ENCODE data around the gene LCP2. TPM values are rescaled to one million over a fixed set of nuclear protein-coding genes. Genes with fewer than 3 reads are reported as not detected.

The LCP2 gene
- polyA plus RNA-seq, 2 of the 4 experiments (the other 2 are of a cell fraction) = not detected

- Histone ChIP-seq H3K4me2 (no peak overlapping the region), H3K4me1 (no peaks in the 10 kb centered on the region), H3K9me3 (no peaks in the 10 kb centered on the region), H3K27ac (no peak overlapping the region), H3K4me3 (no peak overlapping the region)
- ChIA-PET POLR2A (no interaction called here), CTCF (interaction anchor here (0.9 to 1.2 kb wide), 2 partner anchors 11 to 13 kb away, joined by 3 to 6 read pairs; no protein-coding TSS in a partner anchor)
- TF ChIP-seq RNF2 (IDR thresholded peaks at IDR 0.05; ENCODE audit: borderline replicate concordance, low read depth) (no peak), SMC3 (IDR thresholded peaks at IDR 0.05) (no peak), JUN (IDR thresholded peaks at IDR 0.05) (no peak), RCOR1 (IDR thresholded peaks at IDR 0.05; ENCODE audit: low read depth, low read length) (no peak), CHD4 (IDR thresholded peaks at IDR 0.05; ENCODE audit: borderline replicate concordance) (no peak), ZSCAN20 (CRISPR knock-in tag; IDR thresholded peaks at IDR 0.05) (no peak)
- no peak for ATAC-seq
- no peak for FAIRE-seq
- 26% methylated on average over 1 of the region's 1 CpG for WGBS (ENCODE audit: missing lambda C conversion rate)
- DNase-seq (ENCODE audit: low read depth in 1 of 2, low spot score in 1 of 2) = no peak
Measured at GRCh38 chr5:170256571-170256970, 41.0 kb downstream of the LCP2 start.

GRCh38 chr5:170254056-170254455, 43.5 kb downstream of the LCP2 start:
- FAIRE-seq = no peak
- Histone ChIP-seq H3K27ac (no peak overlapping the region), H3K4me2 (no peak overlapping the region), H3K4me3 (no peak overlapping the region), H3K9me3 (no peaks in the 10 kb centered on the region), H3K4me1 (no peaks in the 10 kb centered on the region)
- WGBS (ENCODE audit: missing lambda C conversion rate) = 47% methylated on average over 8 of the region's 8 CpGs
- ChIA-PET CTCF (no interaction called here), POLR2A (no interaction called here)
- TF ChIP-seq RNF2 (IDR thresholded peaks at IDR 0.05; ENCODE audit: borderline replicate concordance, low read depth) (no peak), JUN (IDR thresholded peaks at IDR 0.05) (no peak), RAD21 (conservative IDR thresholded peaks at IDR 0.05 in 1 of 2, IDR thresholded peaks at IDR 0.05 in 1 of 2) (no peak), MYC (IDR thresholded peaks at IDR 0.05; ENCODE audit: borderline replicate concordance, low read length) (no peak), HEYL (CRISPR knock-in tag; IDR thresholded peaks at IDR 0.05) (no peak), EHMT2 (IDR thresholded peaks at IDR 0.05; ENCODE audit: low read depth) (no peak), FOSL2 (IDR thresholded peaks at IDR 0.05) (no peak), FOSL2 (CRISPR knock-in tag; IDR thresholded peaks at IDR 0.05) (no peak), E2F6 (IDR thresholded peaks at IDR 0.05; ENCODE audit: borderline replicate concordance, low read depth) (no peak), CTCF (IDR thresholded peaks at IDR 0.05) (no peak), NR3C1 (IDR thresholded peaks at IDR 0.05) (no peak), CHD4 (IDR thresholded peaks at IDR 0.05; ENCODE audit: borderline replicate concordance) (no peak), FOXS1 (CRISPR knock-in tag; IDR thresholded peaks at IDR 0.05) (no peak)
- TF ChIP-seq, protein P1, sequence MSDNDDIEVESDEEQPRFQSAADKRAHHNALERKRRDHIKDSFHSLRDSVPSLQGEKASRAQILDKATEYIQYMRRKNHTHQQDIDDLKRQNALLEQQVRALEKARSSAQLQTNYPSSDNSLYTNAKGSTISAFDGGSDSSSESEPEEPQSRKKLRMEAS (IDR thresholded peaks at IDR 0.05) = no peak
- no peak for DNase-seq (ENCODE audit: low read depth in 1 of 2, low spot score in 1 of 2)
- ATAC-seq = no peak

DNA sequence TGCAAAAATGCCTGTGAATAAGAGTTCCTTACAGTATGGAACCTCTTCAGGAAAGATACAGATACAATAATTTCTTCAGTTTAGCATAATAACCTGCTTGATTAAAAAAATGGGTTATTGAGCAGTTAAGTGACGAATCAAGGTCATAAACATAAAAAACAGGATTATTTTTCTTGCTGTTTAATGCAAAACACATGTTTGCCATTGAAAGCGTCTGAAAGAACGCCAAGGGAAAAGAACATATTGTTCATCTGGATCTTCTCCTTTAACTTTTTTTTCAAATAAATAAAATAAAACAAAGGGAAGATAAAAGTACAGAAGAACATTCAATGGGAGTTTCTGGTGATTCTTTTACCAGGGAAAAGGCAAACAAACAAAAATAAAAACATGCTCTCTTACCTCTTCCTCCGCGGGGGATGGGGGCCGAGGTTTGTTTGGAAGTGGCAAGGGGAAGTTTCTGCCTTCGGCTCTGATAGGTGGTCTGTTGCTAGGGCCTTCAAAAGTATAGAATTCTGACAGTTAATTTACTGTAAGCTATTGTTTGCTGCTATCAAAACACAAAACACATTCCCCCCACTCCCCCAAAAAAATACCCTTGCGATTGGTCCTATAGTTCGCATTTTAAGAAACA, 44.7 kb downstream of the LCP2 start:
- H3K27ac ChIP-seq = no peak overlapping the region
- CTCF ChIA-PET = interaction anchor here (2.6 to 3.1 kb wide), 2 partner anchors 14 to 27 kb away, joined by 9 to 12 read pairs; no protein-coding TSS in a partner anchor
- H3K4me1 ChIP-seq = no peaks in the 10 kb centered on the region
- no peak overlapping the region for H3K4me2 ChIP-seq
- DNase-seq (ENCODE audit: low read depth in 1 of 2, low spot score in 1 of 2) = no peak
- FAIRE-seq = no peak
- ATAC-seq = no peak
- no peak for TF ChIP-seq SREBF2 (IDR thresholded peaks at IDR 0.05)
- POLR2A ChIA-PET = no interaction called here
- WGBS (ENCODE audit: missing lambda C conversion rate) = 50% methylated on average over 9 of the region's 9 CpGs
- no peaks in the 10 kb centered on the region for H3K9me3 ChIP-seq
- H3K4me3 ChIP-seq = no peak overlapping the region

All from A549 (cell line).